HG02610 (cell line): Measurements from ENCODE around the gene LRRC4C.

ENCODE experiments used
- ATAC-seq: cut with Tn5 transposase; IDR thresholded peaks from one replicate; pipeline ENCODE4 v1.9.1; 2021; ENCODE audit warnings: mild to moderate bottlenecking, moderate library complexity; ENCODE audit not compliant: unreplicated experiment

LRRC4C gene

GRCh38 chr11:40401132-40401853 lies 1058.2 kb downstream of the LRRC4C start:
- ATAC-seq, result no peak

GRCh38 chr11:40397141-40397540 lies 1062.3 kb downstream of the LRRC4C start:
- no peak for ATAC-seq

GRCh38 chr11:40393511-40393910 lies 1065.9 kb downstream of the LRRC4C start:
- no peak for ATAC-seq

GRCh38 chr11:40391679-40392078 lies 1067.8 kb downstream of the LRRC4C start:
- no peak for ATAC-seq

- ATAC-seq, result no peak
Measured at GRCh38 chr11:40388097-40388818, 1071.2 kb downstream of the LRRC4C start.

- ATAC-seq, result no peak
Measured at GRCh38 chr11:40387240-40387980, 1072.0 kb downstream of the LRRC4C start.

- no peak for ATAC-seq
Measured at GRCh38 chr11:40384991-40385390, 1074.5 kb downstream of the LRRC4C start.

- no peak for ATAC-seq
Measured at GRCh38 chr11:40381481-40381880, 1078.0 kb downstream of the LRRC4C start.

GRCh38 chr11:40380835-40381234 lies 1078.6 kb downstream of the LRRC4C start:
- ATAC-seq, result no peak

- no peak for ATAC-seq
Measured at GRCh38 chr11:40376331-40376730, 1083.1 kb downstream of the LRRC4C start.

GRCh38 chr11:40370821-40371616 lies 1088.4 kb downstream of the LRRC4C start:
- ATAC-seq, result no peak

GRCh38 chr11:40360206-40360798 lies 1099.2 kb downstream of the LRRC4C start:
- no peak for ATAC-seq

GRCh38 chr11:40354121-40354520 lies 1105.3 kb downstream of the LRRC4C start:
- ATAC-seq, result no peak

GRCh38 chr11:40340911-40341310 lies 1118.5 kb downstream of the LRRC4C start:
- no peak for ATAC-seq

- no peak for ATAC-seq
Measured at GRCh38 chr11:40338739-40339138, 1120.7 kb downstream of the LRRC4C start.

GRCh38 chr11:40338062-40338461 lies 1121.4 kb downstream of the LRRC4C start:
- ATAC-seq, result no peak

GRCh38 chr11:40337118-40337517 lies 1122.3 kb downstream of the LRRC4C start:
- no peak for ATAC-seq

GRCh38 chr11:40328890-40329614 lies 1130.4 kb downstream of the LRRC4C start:
- no peak for ATAC-seq

- ATAC-seq, result no peak
Measured at GRCh38 chr11:40323241-40323640, 1136.2 kb downstream of the LRRC4C start.

GRCh38 chr11:40321537-40321936 lies 1137.9 kb downstream of the LRRC4C start:
- no peak for ATAC-seq
